Liver (tissue), 3 donors: ENCODE measurements around the gene FRS2.

ENCODE experiments used
- HNF4A ChIP-seq, 2 donors: conservative IDR thresholded peaks; 2 replicates each; pipeline ENCODE4 v1.6.1; 2016; ENCODE audit warnings: antibody characterized with exemption in 2 of 2, mild to moderate bottlenecking in 2 of 2
- JUND ChIP-seq, 2 donors: IDR thresholded peaks; 2 replicates each; pipeline ENCODE4 v1.6.1; 2016; ENCODE audit warnings: antibody characterized with exemption in 2 of 2
- RAD21 ChIP-seq, 2 donors: IDR thresholded peaks; 2 replicates each; pipeline ENCODE4 v1.6.1; 2016; ENCODE audit warnings: antibody characterized with exemption in 2 of 2, mild to moderate bottlenecking in 2 of 2
- RXRA ChIP-seq, 2 donors: IDR thresholded peaks; 2 replicates each; pipeline ENCODE4 v1.6.1; 2017 to 2018; ENCODE audit warnings: antibody characterized with exemption in 2 of 2, mild to moderate bottlenecking in 1 of 2
- TF ChIP-seq, protein P1 (sequence below): fragments of 150-350 bp; IDR thresholded peaks from 2 replicates; pipeline ENCODE4 v1.5.1; 2017; ENCODE audit warnings: improper control_type of control experiment, low read depth, low read length; ENCODE audit not compliant: missing input control
- TF ChIP-seq, protein P2 (sequence below): IDR thresholded peaks from 2 replicates; pipeline ENCODE4 v1.6.1; 2016; ENCODE audit warnings: antibody characterized with exemption
- TF ChIP-seq, protein P3 (sequence below): IDR thresholded peaks from 2 replicates; pipeline ENCODE4 v1.6.1; 2016; ENCODE audit warnings: antibody characterized with exemption, mild to moderate bottlenecking
- TF ChIP-seq, protein P4 (sequence below): IDR thresholded peaks from 2 replicates; pipeline ENCODE4 v1.6.1; 2016; ENCODE audit warnings: antibody characterized with exemption
- donor health status: healthy.
- donor health status: healthy.

DNA sequence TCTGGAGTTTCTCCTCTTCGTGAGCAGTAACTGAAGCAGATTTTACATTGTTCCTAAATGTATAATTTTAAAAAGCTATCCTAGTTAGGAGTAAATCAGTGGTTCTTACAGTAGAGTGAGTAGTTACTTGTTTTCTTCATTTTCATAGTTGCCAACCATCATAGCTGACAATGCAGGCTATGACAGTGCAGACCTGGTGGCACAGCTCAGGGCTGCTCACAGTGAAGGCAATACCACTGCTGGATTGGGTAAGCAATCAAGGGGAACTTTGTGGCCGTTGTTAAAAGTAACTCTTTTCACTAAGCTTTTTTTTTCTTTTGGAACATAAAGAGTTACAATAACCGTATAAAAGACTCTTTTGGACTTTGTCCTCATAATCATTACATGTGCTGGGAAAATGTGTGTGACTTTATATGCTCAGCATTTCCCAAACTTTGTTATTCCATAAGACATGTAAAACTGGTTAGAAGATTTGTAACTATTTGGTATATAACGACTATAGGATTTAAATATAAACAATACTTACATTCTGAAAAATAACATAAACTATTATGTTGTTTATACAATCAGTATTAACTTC lies 128.1 kb downstream of the FRS2 start:
- TF ChIP-seq, protein P1, sequence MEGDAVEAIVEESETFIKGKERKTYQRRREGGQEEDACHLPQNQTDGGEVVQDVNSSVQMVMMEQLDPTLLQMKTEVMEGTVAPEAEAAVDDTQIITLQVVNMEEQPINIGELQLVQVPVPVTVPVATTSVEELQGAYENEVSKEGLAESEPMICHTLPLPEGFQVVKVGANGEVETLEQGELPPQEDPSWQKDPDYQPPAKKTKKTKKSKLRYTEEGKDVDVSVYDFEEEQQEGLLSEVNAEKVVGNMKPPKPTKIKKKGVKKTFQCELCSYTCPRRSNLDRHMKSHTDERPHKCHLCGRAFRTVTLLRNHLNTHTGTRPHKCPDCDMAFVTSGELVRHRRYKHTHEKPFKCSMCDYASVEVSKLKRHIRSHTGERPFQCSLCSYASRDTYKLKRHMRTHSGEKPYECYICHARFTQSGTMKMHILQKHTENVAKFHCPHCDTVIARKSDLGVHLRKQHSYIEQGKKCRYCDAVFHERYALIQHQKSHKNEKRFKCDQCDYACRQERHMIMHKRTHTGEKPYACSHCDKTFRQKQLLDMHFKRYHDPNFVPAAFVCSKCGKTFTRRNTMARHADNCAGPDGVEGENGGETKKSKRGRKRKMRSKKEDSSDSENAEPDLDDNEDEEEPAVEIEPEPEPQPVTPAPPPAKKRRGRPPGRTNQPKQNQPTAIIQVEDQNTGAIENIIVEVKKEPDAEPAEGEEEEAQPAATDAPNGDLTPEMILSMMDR: no peak
- TF ChIP-seq, protein P2, sequence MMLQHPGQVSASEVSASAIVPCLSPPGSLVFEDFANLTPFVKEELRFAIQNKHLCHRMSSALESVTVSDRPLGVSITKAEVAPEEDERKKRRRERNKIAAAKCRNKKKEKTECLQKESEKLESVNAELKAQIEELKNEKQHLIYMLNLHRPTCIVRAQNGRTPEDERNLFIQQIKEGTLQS: no peak
- TF ChIP-seq, protein P3, sequence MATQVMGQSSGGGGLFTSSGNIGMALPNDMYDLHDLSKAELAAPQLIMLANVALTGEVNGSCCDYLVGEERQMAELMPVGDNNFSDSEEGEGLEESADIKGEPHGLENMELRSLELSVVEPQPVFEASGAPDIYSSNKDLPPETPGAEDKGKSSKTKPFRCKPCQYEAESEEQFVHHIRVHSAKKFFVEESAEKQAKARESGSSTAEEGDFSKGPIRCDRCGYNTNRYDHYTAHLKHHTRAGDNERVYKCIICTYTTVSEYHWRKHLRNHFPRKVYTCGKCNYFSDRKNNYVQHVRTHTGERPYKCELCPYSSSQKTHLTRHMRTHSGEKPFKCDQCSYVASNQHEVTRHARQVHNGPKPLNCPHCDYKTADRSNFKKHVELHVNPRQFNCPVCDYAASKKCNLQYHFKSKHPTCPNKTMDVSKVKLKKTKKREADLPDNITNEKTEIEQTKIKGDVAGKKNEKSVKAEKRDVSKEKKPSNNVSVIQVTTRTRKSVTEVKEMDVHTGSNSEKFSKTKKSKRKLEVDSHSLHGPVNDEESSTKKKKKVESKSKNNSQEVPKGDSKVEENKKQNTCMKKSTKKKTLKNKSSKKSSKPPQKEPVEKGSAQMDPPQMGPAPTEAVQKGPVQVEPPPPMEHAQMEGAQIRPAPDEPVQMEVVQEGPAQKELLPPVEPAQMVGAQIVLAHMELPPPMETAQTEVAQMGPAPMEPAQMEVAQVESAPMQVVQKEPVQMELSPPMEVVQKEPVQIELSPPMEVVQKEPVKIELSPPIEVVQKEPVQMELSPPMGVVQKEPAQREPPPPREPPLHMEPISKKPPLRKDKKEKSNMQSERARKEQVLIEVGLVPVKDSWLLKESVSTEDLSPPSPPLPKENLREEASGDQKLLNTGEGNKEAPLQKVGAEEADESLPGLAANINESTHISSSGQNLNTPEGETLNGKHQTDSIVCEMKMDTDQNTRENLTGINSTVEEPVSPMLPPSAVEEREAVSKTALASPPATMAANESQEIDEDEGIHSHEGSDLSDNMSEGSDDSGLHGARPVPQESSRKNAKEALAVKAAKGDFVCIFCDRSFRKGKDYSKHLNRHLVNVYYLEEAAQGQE: no peak
- TF ChIP-seq RAD21 (IDR thresholded peaks at IDR 0.05) (no peak), JUND (IDR thresholded peaks at IDR 0.05) (no peak), RXRA (IDR thresholded peaks at IDR 0.05) (no peak), HNF4A (conservative IDR thresholded peaks at IDR 0.05) (peak; percentile 35 to 63)
- TF ChIP-seq, protein P4, sequence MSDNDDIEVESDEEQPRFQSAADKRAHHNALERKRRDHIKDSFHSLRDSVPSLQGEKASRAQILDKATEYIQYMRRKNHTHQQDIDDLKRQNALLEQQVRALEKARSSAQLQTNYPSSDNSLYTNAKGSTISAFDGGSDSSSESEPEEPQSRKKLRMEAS: no peak
